Nephron (organoid): ENCODE results near the gene REM1.
"Not testable (repeated sequence)": the region's sequence is repeated elsewhere in the genome, so short reads cannot be mapped to it uniquely, and the experiment has no call there.

ENCODE experiments used
- H3K27ac Mint-ChIP-seq, 3 experiments: 2 replicates each; pipeline ENCODE4 v1.8.0; 2020; ENCODE audit warnings: mixed read lengths in 3 of 3, mild to moderate bottlenecking in 2 of 3, moderate library complexity in 1 of 3
- H3K27me3 Mint-ChIP-seq: 2 replicates; pipeline ENCODE4 v1.8.0; 2021; ENCODE audit warnings: low read depth, mild to moderate bottlenecking, moderate library complexity, mixed read lengths
- H3K36me3 Mint-ChIP-seq: 2 replicates; pipeline ENCODE4 v1.8.0; 2020; ENCODE audit warnings: low read depth, mixed read lengths
- H3K4me1 Mint-ChIP-seq: 2 replicates; pipeline ENCODE4 v1.8.0; 2020; ENCODE audit warnings: mixed read lengths
- H3K4me3 Mint-ChIP-seq, 3 experiments: 2 replicates each; pipeline ENCODE4 v1.8.0; 2020; ENCODE audit warnings: mild to moderate bottlenecking in 3 of 3, mixed read lengths in 3 of 3, moderate library complexity in 2 of 3
- H3K9me3 Mint-ChIP-seq: 2 replicates; pipeline ENCODE4 v1.8.0; 2020; ENCODE audit warnings: mixed read lengths
- CTCF ChIP-seq, 3 experiments: fragments of 200-600 bp; sonication (generic); IDR thresholded peaks; one replicate each; pipeline ENCODE4 v1.5.0; 2021; ENCODE audit warnings: antibody characterized with exemption in 3 of 3; ENCODE audit not compliant: unreplicated experiment in 3 of 3

REM1 gene

GRCh38 chr20:31502884-31503673 is 28.0 kb downstream of the REM1 start:
- H3K36me3 Mint-ChIP-seq = not testable (repeated sequence)
- peak; percentile 80 to 90 (median 89) for TF ChIP-seq CTCF (IDR thresholded peaks at IDR 0.05; ENCODE audit: unreplicated experiment in 3 of 3)

DNA sequence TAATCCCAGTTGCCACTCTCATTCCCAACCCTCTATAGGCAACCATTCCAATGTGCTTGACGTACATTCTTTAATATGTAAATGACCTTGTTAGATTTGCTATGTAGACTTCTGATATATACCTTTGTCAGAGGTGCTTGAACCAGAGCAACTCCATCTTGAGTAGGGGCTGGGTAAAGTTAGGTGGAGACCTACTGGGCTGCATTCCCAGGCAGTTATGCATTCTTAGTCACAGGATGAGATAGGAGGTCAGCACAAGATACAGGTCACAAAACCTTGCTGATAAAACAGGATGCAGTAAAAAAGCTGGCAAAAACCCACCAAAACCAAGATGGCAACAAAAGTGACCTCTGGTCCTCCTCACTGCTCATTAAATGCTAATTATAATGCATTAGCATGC is 30.8 kb downstream of the REM1 start:
- no peak for TF ChIP-seq CTCF (IDR thresholded peaks at IDR 0.05; ENCODE audit: unreplicated experiment in 3 of 3)
- no peak overlapping the region for H3K4me3 Mint-ChIP-seq
- H3K4me1 Mint-ChIP-seq = no peaks in the 10 kb centered on the region
- H3K27me3 Mint-ChIP-seq = peaks cover 40% of the 10 kb centered on the region
- H3K36me3 Mint-ChIP-seq = no peaks in the 10 kb centered on the region
- H3K9me3 Mint-ChIP-seq = peaks cover 2% of the 10 kb centered on the region
- no peak overlapping the region for H3K27ac Mint-ChIP-seq

More at GRCh38 chr20:31502884-31503673, 28.0 kb downstream of the REM1 start:
- H3K4me1 Mint-ChIP-seq, H3K27ac Mint-ChIP-seq, H3K9me3 Mint-ChIP-seq, H3K4me3 Mint-ChIP-seq: not testable (repeated sequence)
- H3K27me3 Mint-ChIP-seq = peaks cover 32% of the 10 kb centered on the region

- Mint-ChIP-seq H3K9me3 (peaks cover 2% of the 10 kb centered on the region), H3K4me1 (no peaks in the 10 kb centered on the region), H3K27ac (no peak overlapping the region), H3K36me3 (no peaks in the 10 kb centered on the region), H3K4me3 (no peak overlapping the region), H3K27me3 (peaks cover 22% of the 10 kb centered on the region)
- no peak for TF ChIP-seq CTCF (IDR thresholded peaks at IDR 0.05; ENCODE audit: unreplicated experiment in 3 of 3)
These were observed 33.6 kb downstream of the REM1 start for GRCh38 chr20:31508517-31509244.

- peak; percentile 96 to 100 (median 97) for TF ChIP-seq CTCF (IDR thresholded peaks at IDR 0.05; ENCODE audit: unreplicated experiment in 3 of 3)
- no peaks in the 10 kb centered on the region for H3K4me1 Mint-ChIP-seq
- peak within 1 kb of the TSS in 1 of 3 experiments; percentile 79 for H3K4me3 Mint-ChIP-seq
- no peaks in the 10 kb centered on the region for H3K9me3 Mint-ChIP-seq
- peaks cover 4% of the 10 kb centered on the region for H3K27me3 Mint-ChIP-seq
- no peak within 1 kb of the TSS for H3K27ac Mint-ChIP-seq
- peaks cover 3% of the 10 kb centered on the region for H3K36me3 Mint-ChIP-seq
These were observed 39.3 kb downstream of the REM1 start, which contains the start of gene HM13 for GRCh38 chr20:31514154-31515071. TSS of gene HM13 (plus strand) at chr20:31514442. CDS start at chr20:31514552, 110 bp downstream.

- Mint-ChIP-seq H3K9me3 (no peaks in the 10 kb centered on the region), H3K27ac (no peak overlapping the region), H3K4me1 (no peaks in the 10 kb centered on the region), H3K27me3 (no peaks in the 10 kb centered on the region), H3K4me3 (no peak overlapping the region), H3K36me3 (peaks cover 4% of the 10 kb centered on the region)
- TF ChIP-seq CTCF (IDR thresholded peaks at IDR 0.05; ENCODE audit: unreplicated experiment in 3 of 3) = no peak
These were observed 40.1 kb downstream of the REM1 start for GRCh38 chr20:31515072-31515774.
